ENCODE results near the gene CASK. TPM values are rescaled to one million over a fixed set of nuclear protein-coding genes. Genes with fewer than 3 reads are reported as not detected.

CASK gene
- total and polyA plus RNA-seq, 9 of the 15 experiments (the other 6 are each of a cell fraction or from before 2014, with no cell fraction given): 1.3 to 7.4 (median 5.2) TPM

- peak in 1 of 2 experiments; percentile 48; a peak in 1 of 4 replicates for TF ChIP-seq ZNF639 (CRISPR knock-in tag; conservative IDR thresholded peaks at IDR 0.05 in 1 of 2, IDR thresholded peaks at IDR 0.05 in 1 of 2)
- 0 out of 2 replicates have a peak, but pooled peaks have one; percentile 35 for TF ChIP-seq CBX5 (IDR thresholded peaks at IDR 0.05; ENCODE audit: borderline replicate concordance, low read depth)
- TF ChIP-seq NR3C1 (CRISPR knock-in tag; IDR thresholded peaks at IDR 0.05): no peak
- TF ChIP-seq HDAC3 (IDR thresholded peaks at IDR 0.05; ENCODE audit: borderline replicate concordance, partially characterized antibody): peak; percentile 41
- no peak for TF ChIP-seq ZNF282 (CRISPR knock-in tag; IDR thresholded peaks at IDR 0.05)
- peak; percentile 93 for TF ChIP-seq ARID1B (IDR thresholded peaks at IDR 0.05)
- TF ChIP-seq HMG20B (CRISPR knock-in tag; IDR thresholded peaks at IDR 0.05): no peak
- no peak for TF ChIP-seq MAZ (CRISPR knock-in tag; conservative IDR thresholded peaks at IDR 0.05 in 1 of 2, IDR thresholded peaks at IDR 0.05 in 1 of 2)
- TF ChIP-seq, protein P1, sequence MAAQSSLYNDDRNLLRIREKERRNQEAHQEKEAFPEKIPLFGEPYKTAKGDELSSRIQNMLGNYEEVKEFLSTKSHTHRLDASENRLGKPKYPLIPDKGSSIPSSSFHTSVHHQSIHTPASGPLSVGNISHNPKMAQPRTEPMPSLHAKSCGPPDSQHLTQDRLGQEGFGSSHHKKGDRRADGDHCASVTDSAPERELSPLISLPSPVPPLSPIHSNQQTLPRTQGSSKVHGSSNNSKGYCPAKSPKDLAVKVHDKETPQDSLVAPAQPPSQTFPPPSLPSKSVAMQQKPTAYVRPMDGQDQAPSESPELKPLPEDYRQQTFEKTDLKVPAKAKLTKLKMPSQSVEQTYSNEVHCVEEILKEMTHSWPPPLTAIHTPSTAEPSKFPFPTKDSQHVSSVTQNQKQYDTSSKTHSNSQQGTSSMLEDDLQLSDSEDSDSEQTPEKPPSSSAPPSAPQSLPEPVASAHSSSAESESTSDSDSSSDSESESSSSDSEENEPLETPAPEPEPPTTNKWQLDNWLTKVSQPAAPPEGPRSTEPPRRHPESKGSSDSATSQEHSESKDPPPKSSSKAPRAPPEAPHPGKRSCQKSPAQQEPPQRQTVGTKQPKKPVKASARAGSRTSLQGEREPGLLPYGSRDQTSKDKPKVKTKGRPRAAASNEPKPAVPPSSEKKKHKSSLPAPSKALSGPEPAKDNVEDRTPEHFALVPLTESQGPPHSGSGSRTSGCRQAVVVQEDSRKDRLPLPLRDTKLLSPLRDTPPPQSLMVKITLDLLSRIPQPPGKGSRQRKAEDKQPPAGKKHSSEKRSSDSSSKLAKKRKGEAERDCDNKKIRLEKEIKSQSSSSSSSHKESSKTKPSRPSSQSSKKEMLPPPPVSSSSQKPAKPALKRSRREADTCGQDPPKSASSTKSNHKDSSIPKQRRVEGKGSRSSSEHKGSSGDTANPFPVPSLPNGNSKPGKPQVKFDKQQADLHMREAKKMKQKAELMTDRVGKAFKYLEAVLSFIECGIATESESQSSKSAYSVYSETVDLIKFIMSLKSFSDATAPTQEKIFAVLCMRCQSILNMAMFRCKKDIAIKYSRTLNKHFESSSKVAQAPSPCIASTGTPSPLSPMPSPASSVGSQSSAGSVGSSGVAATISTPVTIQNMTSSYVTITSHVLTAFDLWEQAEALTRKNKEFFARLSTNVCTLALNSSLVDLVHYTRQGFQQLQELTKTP (IDR thresholded peaks at IDR 0.05; ENCODE audit: low read depth in 1 of 2, partially characterized antibody in 2 of 2): no peak
- peak; percentile 54; the same call in 1 of the 2 replicates for TF ChIP-seq NBN (IDR thresholded peaks at IDR 0.05; ENCODE audit: low read depth)
- TF ChIP-seq GATAD2A (IDR thresholded peaks at IDR 0.05): no peak
- TF ChIP-seq RNF2 (IDR thresholded peaks at IDR 0.05): peak; percentile 67
- TF ChIP-seq NEUROD1 (IDR thresholded peaks at IDR 0.05; ENCODE audit: borderline replicate concordance, low read depth, low read length, partially characterized antibody): no peak
- peak; percentile 47; the same call in 1 of the 2 replicates for TF ChIP-seq ESRRA (IDR thresholded peaks at IDR 0.05; ENCODE audit: borderline replicate concordance, low read depth)
- TF ChIP-seq HDAC2 (IDR thresholded peaks at IDR 0.05): peak; percentile 65
- TF ChIP-seq PCBP2 (IDR thresholded peaks at IDR 0.05; ENCODE audit: low read depth, low read length, poor library complexity, severe bottlenecking): no peak
- TF ChIP-seq, protein P2, sequence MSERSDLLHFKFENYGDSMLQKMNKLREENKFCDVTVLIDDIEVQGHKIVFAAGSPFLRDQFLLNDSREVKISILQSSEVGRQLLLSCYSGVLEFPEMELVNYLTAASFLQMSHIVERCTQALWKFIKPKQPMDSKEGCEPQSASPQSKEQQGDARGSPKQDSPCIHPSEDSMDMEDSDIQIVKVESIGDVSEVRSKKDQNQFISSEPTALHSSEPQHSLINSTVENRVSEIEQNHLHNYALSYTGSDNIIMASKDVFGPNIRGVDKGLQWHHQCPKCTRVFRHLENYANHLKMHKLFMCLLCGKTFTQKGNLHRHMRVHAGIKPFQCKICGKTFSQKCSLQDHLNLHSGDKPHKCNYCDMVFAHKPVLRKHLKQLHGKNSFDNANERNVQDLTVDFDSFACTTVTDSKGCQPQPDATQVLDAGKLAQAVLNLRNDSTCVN (CRISPR knock-in tag; IDR thresholded peaks at IDR 0.05): no peak
- no peak; the same call in 1 of the 2 replicates for TF ChIP-seq MAFF (IDR thresholded peaks at IDR 0.05; ENCODE audit: low read length)
Observed at GRCh38 chrX:41956027-41956426, 32.7 kb upstream of the CASK start (continued).
